Right atrium auricular region (tissue), 2 donors: ENCODE data around the gene ZNF532. TPM values are rescaled to one million over a fixed set of nuclear protein-coding genes. Genes with fewer than 3 reads are reported as not detected.

Experiments used
- DNase-seq: peaks from one replicate; pipeline ENCODE4 v3.0.0-alpha.2; 2019; ENCODE audit warnings: low spot score
- H3K27ac ChIP-seq, 2 donors: fragments of 200-600 bp; sonication (generic); 1 replicate in 1 of 2; 2 replicates in 1 of 2; pipeline ENCODE4 v1.5.1; 2016 to 2019
- H3K27me3 ChIP-seq, 2 donors: fragments of 200-600 bp; sonication (generic); one replicate each; pipeline versions ENCODE4 v1.5.1 to v1.6.0; 2017 to 2019
- H3K36me3 ChIP-seq: fragments of 200-600 bp; sonication (generic); one replicate; pipeline ENCODE4 v1.5.1; 2016
- H3K4me1 ChIP-seq, 2 donors: fragments of 200-600 bp; sonication (generic); one replicate each; pipeline versions ENCODE4 v1.5.1 to v1.6.0; 2017 to 2019
- H3K4me3 ChIP-seq, 2 donors: fragments of 200-600 bp; sonication (generic); 1 replicate in 1 of 2; 2 replicates in 1 of 2; pipeline ENCODE4 v1.5.1; 2017 to 2019; ENCODE audit warnings: mild to moderate bottlenecking in 1 of 2, moderate library complexity in 1 of 2
- H3K9me3 ChIP-seq, 2 donors: fragments of 200-600 bp; sonication (generic); one replicate each; pipeline ENCODE4 v1.5.1; 2019
- total RNA-seq, 2 donors: library from RNA; depleted of rRNA; stranded (reverse); fragments of >200 nt; gene quantifications; one replicate each; pipeline ENCODE4 v1.1.0, GENCODE V29; 2016
- TF ChIP-seq, protein P1 (sequence below), 2 donors: fragments of 200-600 bp; sonication (generic); IDR thresholded peaks; one replicate each; pipeline ENCODE4 v1.5.1; 2019; ENCODE audit warnings: antibody characterized with exemption in 2 of 2

ZNF532 gene
- total RNA-seq, 2 donors from 2014 or later: 53.1 to 59.5 TPM

GRCh38 chr18:58900015-58900649 lies 35.5 kb downstream of the ZNF532 start:
- Histone ChIP-seq H3K4me3 (no peak overlapping the region), H3K27ac (peak overlapping the region; percentile 40 to 42), H3K9me3 (no peaks in the 10 kb centered on the region), H3K36me3 (no peaks in the 10 kb centered on the region), H3K4me1 (peaks cover 0 to 43% of the 10 kb centered on the region in 2 donors), H3K27me3 (no peaks in the 10 kb centered on the region)
- no peak for DNase-seq
- TF ChIP-seq, protein P1, sequence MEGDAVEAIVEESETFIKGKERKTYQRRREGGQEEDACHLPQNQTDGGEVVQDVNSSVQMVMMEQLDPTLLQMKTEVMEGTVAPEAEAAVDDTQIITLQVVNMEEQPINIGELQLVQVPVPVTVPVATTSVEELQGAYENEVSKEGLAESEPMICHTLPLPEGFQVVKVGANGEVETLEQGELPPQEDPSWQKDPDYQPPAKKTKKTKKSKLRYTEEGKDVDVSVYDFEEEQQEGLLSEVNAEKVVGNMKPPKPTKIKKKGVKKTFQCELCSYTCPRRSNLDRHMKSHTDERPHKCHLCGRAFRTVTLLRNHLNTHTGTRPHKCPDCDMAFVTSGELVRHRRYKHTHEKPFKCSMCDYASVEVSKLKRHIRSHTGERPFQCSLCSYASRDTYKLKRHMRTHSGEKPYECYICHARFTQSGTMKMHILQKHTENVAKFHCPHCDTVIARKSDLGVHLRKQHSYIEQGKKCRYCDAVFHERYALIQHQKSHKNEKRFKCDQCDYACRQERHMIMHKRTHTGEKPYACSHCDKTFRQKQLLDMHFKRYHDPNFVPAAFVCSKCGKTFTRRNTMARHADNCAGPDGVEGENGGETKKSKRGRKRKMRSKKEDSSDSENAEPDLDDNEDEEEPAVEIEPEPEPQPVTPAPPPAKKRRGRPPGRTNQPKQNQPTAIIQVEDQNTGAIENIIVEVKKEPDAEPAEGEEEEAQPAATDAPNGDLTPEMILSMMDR (IDR thresholded peaks at IDR 0.05): no peak

GRCh38 chr18:58901143-58901542 lies 36.5 kb downstream of the ZNF532 start:
- Histone ChIP-seq H3K4me1 (peaks cover 0 to 32% of the 10 kb centered on the region in 2 donors), H3K27ac (no peak overlapping the region), H3K27me3 (no peaks in the 10 kb centered on the region), H3K9me3 (no peaks in the 10 kb centered on the region), H3K36me3 (no peaks in the 10 kb centered on the region), H3K4me3 (no peak overlapping the region)
- no peak for DNase-seq
- TF ChIP-seq, protein P1 (IDR thresholded peaks at IDR 0.05): no peak

GRCh38 chr18:58901783-58902182 lies 37.1 kb downstream of the ZNF532 start:
- no peak for DNase-seq
- TF ChIP-seq, protein P1 (IDR thresholded peaks at IDR 0.05): no peak
- Histone ChIP-seq H3K27ac (no peak overlapping the region), H3K9me3 (no peaks in the 10 kb centered on the region), H3K36me3 (no peaks in the 10 kb centered on the region), H3K27me3 (no peaks in the 10 kb centered on the region), H3K4me3 (no peak overlapping the region), H3K4me1 (peaks cover 0 to 26% of the 10 kb centered on the region in 2 donors)

GRCh38 chr18:58902961-58903360 lies 38.3 kb downstream of the ZNF532 start:
- Histone ChIP-seq H3K27me3 (no peaks in the 10 kb centered on the region), H3K36me3 (no peaks in the 10 kb centered on the region), H3K4me1 (peaks cover 0 to 28% of the 10 kb centered on the region in 2 donors), H3K9me3 (no peaks in the 10 kb centered on the region), H3K4me3 (no peak overlapping the region), H3K27ac (no peak overlapping the region)
- TF ChIP-seq, protein P1 (IDR thresholded peaks at IDR 0.05): no peak
- no peak for DNase-seq

- Histone ChIP-seq H3K9me3 (no peaks in the 10 kb centered on the region), H3K4me1 (peaks cover 0 to 29% of the 10 kb centered on the region in 2 donors), H3K27me3 (no peaks in the 10 kb centered on the region), H3K4me3 (no peak overlapping the region), H3K36me3 (no peaks in the 10 kb centered on the region), H3K27ac (no peak overlapping the region)
- no peak for DNase-seq
- TF ChIP-seq, protein P1 (IDR thresholded peaks at IDR 0.05): no peak
Observed at GRCh38 chr18:58903533-58903932, 38.9 kb downstream of the ZNF532 start.
